C4-2B (cell line): Measurements from ENCODE around the gene IL32.
"Not testable (repeated sequence)": the region's sequence is repeated elsewhere in the genome, so short reads cannot be mapped to it uniquely, and the experiment has no call there.

Experiments
- H3K27ac ChIP-seq: fragments of 450-650 bp; 2 replicates; pipeline ENCODE4 v1.5.1; 2017
- ZFX ChIP-seq: fragments of 450-650 bp; IDR thresholded peaks from 2 replicates; pipeline ENCODE4 v1.6.1; 2017
- TF ChIP-seq, protein P1 (sequence below): fragments of 450-650 bp; conservative IDR thresholded peaks from 2 replicates; pipeline ENCODE4 v1.5.1; 2017; ENCODE audit warnings: mild to moderate bottlenecking

The IL32 gene

GRCh38 chr16:3060339-3061127 is 4.9 kb upstream of the IL32 start:
- no peak overlapping the region for H3K27ac ChIP-seq
- TF ChIP-seq, protein P1, sequence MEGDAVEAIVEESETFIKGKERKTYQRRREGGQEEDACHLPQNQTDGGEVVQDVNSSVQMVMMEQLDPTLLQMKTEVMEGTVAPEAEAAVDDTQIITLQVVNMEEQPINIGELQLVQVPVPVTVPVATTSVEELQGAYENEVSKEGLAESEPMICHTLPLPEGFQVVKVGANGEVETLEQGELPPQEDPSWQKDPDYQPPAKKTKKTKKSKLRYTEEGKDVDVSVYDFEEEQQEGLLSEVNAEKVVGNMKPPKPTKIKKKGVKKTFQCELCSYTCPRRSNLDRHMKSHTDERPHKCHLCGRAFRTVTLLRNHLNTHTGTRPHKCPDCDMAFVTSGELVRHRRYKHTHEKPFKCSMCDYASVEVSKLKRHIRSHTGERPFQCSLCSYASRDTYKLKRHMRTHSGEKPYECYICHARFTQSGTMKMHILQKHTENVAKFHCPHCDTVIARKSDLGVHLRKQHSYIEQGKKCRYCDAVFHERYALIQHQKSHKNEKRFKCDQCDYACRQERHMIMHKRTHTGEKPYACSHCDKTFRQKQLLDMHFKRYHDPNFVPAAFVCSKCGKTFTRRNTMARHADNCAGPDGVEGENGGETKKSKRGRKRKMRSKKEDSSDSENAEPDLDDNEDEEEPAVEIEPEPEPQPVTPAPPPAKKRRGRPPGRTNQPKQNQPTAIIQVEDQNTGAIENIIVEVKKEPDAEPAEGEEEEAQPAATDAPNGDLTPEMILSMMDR, result no peak
- no peak for TF ChIP-seq ZFX

- no peak for TF ChIP-seq ZFX
- TF ChIP-seq, protein P1, result no peak
- H3K27ac ChIP-seq, result no peak overlapping the region
Measured at GRCh38 chr16:3062553-3062952, 2.9 kb upstream of the IL32 start.

GRCh38 chr16:3063625-3064386 is 1.6 kb upstream of the IL32 start:
- TF ChIP-seq, protein P1, result no peak
- TF ChIP-seq ZFX, result no peak
- no peak overlapping the region for H3K27ac ChIP-seq

DNA sequence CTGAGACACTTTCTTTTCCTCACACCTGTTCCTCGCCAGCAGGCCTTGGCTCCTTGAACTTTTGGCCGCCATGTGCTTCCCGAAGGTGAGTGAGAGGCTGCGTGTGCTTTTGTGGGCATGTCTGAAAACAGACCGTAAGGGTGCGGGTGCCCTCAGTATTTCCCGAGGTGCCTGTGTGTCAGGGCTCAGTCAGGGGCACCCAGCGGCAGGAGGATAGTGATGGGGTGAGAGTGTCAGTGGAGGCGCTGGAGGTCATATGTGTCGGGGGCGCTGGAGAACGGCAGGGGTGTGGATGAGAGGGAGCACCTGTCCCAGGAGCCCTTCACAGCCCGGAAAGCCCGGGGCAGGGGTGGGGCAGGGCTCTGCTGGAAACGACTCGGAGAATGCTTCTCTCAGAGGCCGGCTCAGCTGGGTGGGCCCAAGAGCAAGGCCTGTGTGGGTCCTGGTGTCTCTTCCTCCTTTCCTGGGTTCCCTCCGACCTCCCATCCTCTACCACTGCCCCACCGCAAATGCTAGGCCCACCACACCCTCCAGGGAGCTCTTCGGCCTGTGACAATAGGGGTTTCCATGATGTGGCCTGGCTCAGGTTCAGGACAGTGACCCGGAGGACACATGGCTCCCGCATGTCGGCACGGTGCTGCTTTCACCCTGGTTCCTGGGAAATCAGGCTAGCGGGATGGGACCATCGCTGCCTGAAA is 451 bp downstream of the IL32 start:
- H3K27ac ChIP-seq, result no peak overlapping the region
- TF ChIP-seq ZFX, result no peak
- TF ChIP-seq, protein P1, result no peak

DNA sequence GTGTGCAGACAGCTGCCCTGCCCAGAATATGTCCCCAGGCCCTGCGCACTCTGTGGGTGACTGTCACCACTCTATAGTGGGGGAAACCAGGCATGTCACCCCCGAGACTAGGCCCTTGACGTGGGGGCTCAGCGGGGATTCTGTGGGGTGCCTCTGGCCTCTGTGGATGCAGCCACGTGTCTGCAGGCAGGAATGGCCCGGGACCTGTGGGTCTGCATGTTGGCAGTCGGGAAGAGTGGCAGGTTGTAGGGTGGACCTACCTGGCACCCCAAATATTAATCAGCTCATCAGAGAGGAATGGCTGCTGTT is 954 bp downstream of the IL32 start:
- H3K27ac ChIP-seq, result no peak overlapping the region

DNA sequence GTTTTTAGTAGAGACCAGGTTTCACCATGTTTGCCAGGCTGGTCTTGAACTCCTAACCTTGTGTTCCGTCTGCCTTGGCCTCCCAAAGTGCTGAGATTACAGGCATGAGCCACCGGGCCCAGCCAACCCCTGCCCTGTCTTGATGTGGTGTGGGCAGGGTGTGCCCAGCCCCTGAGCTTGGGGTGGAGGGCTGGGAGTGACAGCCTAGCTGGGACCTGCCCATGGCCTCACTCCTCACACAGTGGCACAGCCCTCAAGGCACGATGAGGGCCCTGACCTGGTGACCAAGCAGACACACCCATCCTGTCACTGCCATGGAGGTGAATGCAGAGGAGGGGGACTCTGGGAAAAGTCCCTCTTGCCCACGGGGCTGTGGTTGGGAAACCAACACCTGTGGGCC is 3.0 kb downstream of the IL32 start:
- TF ChIP-seq, protein P1, result no peak
- no peak for TF ChIP-seq ZFX
- H3K27ac ChIP-seq, result no peak overlapping the region

More for the DNA sequence above, 954 bp downstream of the IL32 start:
- TF ChIP-seq ZFX, result no peak
- TF ChIP-seq, protein P1, result no peak

- not testable (repeated sequence) for H3K27ac ChIP-seq
Measured at GRCh38 chr16:3069146-3069545, 3.7 kb downstream of the IL32 start.
